H9 (cell line): ENCODE results near the gene RIPK4. TPM values are rescaled to one million over a fixed set of nuclear protein-coding genes. Genes with fewer than 3 reads are reported as not detected.

Source experiments
- DNase-seq: peaks from one replicate; pipeline ENCODE4 v3.0.0-alpha.2; 2017
- H2AFZ ChIP-seq: one replicate; pipeline ENCODE4 v1.6.1; 2013; ENCODE audit warnings: mild to moderate bottlenecking, low read length, control low read depth, moderate library complexity
- H2AK5ac ChIP-seq: 2 replicates; pipeline ENCODE4 v1.6.1; 2013; ENCODE audit warnings: low read length, control low read depth, mixed read lengths; ENCODE audit not compliant: insufficient read length
- H2BK120ac ChIP-seq: one replicate; pipeline ENCODE4 v1.6.1; 2013; ENCODE audit warnings: low read depth, mild to moderate bottlenecking, low read length, control low read depth, inconsistent platforms; ENCODE audit not compliant: poor library complexity, severe bottlenecking
- H2BK12ac ChIP-seq: 2 replicates; pipeline ENCODE4 v1.6.1; 2013; ENCODE audit warnings: low read length, control low read depth, mixed read lengths, low read depth; ENCODE audit not compliant: insufficient read length
- H2BK15ac ChIP-seq: 2 replicates; pipeline ENCODE4 v1.6.1; 2013; ENCODE audit warnings: low read depth, low read length, control low read depth
- H2BK20ac ChIP-seq: one replicate; pipeline ENCODE4 v1.6.1; 2013; ENCODE audit warnings: low read depth, mild to moderate bottlenecking, low read length, control low read depth, inconsistent platforms; ENCODE audit not compliant: poor library complexity, severe bottlenecking
- H2BK5ac ChIP-seq: 2 replicates; pipeline ENCODE4 v1.6.1; 2013; ENCODE audit warnings: low read length, control low read depth, mixed read lengths; ENCODE audit not compliant: insufficient read length
- H3K14ac ChIP-seq: 2 replicates; pipeline ENCODE4 v1.6.1; 2013; ENCODE audit warnings: low read length, control low read depth; ENCODE audit not compliant: insufficient read depth
- H3K18ac ChIP-seq: 2 replicates; pipeline ENCODE4 v1.6.1; 2013; ENCODE audit warnings: low read depth, mild to moderate bottlenecking, mixed read lengths, low read length, control low read depth; ENCODE audit not compliant: insufficient read length
- H3K23ac ChIP-seq: 2 replicates; pipeline ENCODE4 v1.6.1; 2013; ENCODE audit warnings: low read length, control low read depth, mixed read lengths, low read depth; ENCODE audit not compliant: insufficient read length
- H3K23me2 ChIP-seq: 2 replicates; pipeline ENCODE4 v1.6.1; 2013; ENCODE audit warnings: low read depth, mild to moderate bottlenecking, mixed read lengths, low read length, control low read depth; ENCODE audit not compliant: insufficient read length, poor library complexity, severe bottlenecking
- H3K27ac ChIP-seq: 2 replicates; pipeline ENCODE4 v1.5.1; 2013; ENCODE audit warnings: low read length, control low read depth, mixed read lengths, low read depth; ENCODE audit not compliant: insufficient read length
- H3K27me3 ChIP-seq: 2 replicates; pipeline ENCODE4 v1.6.1; 2013; ENCODE audit warnings: low read length, control low read depth, inconsistent platforms; ENCODE audit not compliant: insufficient read depth
- H3K4ac ChIP-seq: 2 replicates; pipeline ENCODE4 v1.6.1; 2013; ENCODE audit warnings: low read depth, mild to moderate bottlenecking, control low read depth, inconsistent platforms, low read length, moderate library complexity
- H3K4me1 ChIP-seq: 2 replicates; pipeline ENCODE4 v1.6.1; 2013; ENCODE audit warnings: low read length, control low read depth, inconsistent platforms; ENCODE audit not compliant: insufficient read depth
- H3K4me2 ChIP-seq: 2 replicates; pipeline ENCODE4 v1.6.1; 2013; ENCODE audit warnings: low read length, control low read depth, mixed read lengths; ENCODE audit not compliant: insufficient read length, insufficient read depth
- H3K56ac ChIP-seq: 2 replicates; pipeline ENCODE4 v1.6.1; 2013; ENCODE audit warnings: low read depth, mild to moderate bottlenecking, mixed read lengths, low read length, control low read depth; ENCODE audit not compliant: insufficient read length
- H3K79me1 ChIP-seq: 2 replicates; pipeline ENCODE4 v1.6.1; 2013; ENCODE audit warnings: low read depth, mild to moderate bottlenecking, moderate library complexity, low read length, control low read depth, inconsistent platforms; ENCODE audit not compliant: insufficient read depth, poor library complexity, severe bottlenecking
- H3K79me2 ChIP-seq: 2 replicates; pipeline ENCODE4 v1.6.1; 2013; ENCODE audit warnings: low read length, control low read depth, inconsistent platforms; ENCODE audit not compliant: insufficient read depth
- H3K9ac ChIP-seq: 2 replicates; pipeline ENCODE4 v1.6.1; 2013; ENCODE audit warnings: low read length, control low read depth, mixed read lengths; ENCODE audit not compliant: insufficient read length; ENCODE audit errors: extremely low read depth
- H3K9me3 ChIP-seq: one replicate; pipeline ENCODE4 v1.6.1; 2013; ENCODE audit warnings: low read depth, low read length, inconsistent platforms; ENCODE audit not compliant: control insufficient read depth
- H3T11ph ChIP-seq: one replicate; pipeline ENCODE4 v1.6.1; 2013; ENCODE audit warnings: mild to moderate bottlenecking, low read length, control low read depth, inconsistent platforms
- H4K20me1 ChIP-seq: one replicate; pipeline ENCODE4 v1.6.1; 2013; ENCODE audit not compliant: control insufficient read depth, insufficient read length, insufficient read depth
- H4K5ac ChIP-seq: 2 replicates; pipeline ENCODE4 v1.6.1; 2013; ENCODE audit warnings: low read depth, mild to moderate bottlenecking, mixed read lengths, low read length, control low read depth; ENCODE audit not compliant: insufficient read length
- H4K8ac ChIP-seq: replicated peaks from 2 replicates; pipeline ENCODE4 v1.6.1; 2013; ENCODE audit warnings: low read length, control low read depth, mixed read lengths, low read depth; ENCODE audit not compliant: insufficient read length
- H4K91ac ChIP-seq: 2 replicates; pipeline ENCODE4 v1.6.1; 2013; ENCODE audit warnings: low read depth, mild to moderate bottlenecking, moderate library complexity, mixed read lengths, low read length, control low read depth; ENCODE audit not compliant: insufficient read length
- H3K27ac Mint-ChIP-seq, 3 experiments: 2 replicates in 2 of 3; 3 replicates in 1 of 3; pipeline ENCODE4 v1.8.0; 2020 to 2021; ENCODE audit warnings: mixed read lengths in 3 of 3, mild to moderate bottlenecking in 1 of 3, moderate library complexity in 1 of 3
- H3K27me3 Mint-ChIP-seq: 2 replicates; pipeline ENCODE4 v1.8.0; 2021; ENCODE audit warnings: low read depth, mild to moderate bottlenecking, moderate library complexity, mixed read lengths
- H3K36me3 Mint-ChIP-seq, 3 experiments: 2 replicates in 2 of 3; 3 replicates in 1 of 3; pipeline ENCODE4 v1.8.0; 2020 to 2021; ENCODE audit warnings: low read depth in 3 of 3, mixed read lengths in 3 of 3; ENCODE audit not compliant: insufficient read depth in 1 of 3
- H3K4me1 Mint-ChIP-seq, 2 experiments: 2 replicates each; pipeline ENCODE4 v1.8.0; 2020; ENCODE audit warnings: mixed read lengths in 2 of 2
- H3K4me3 Mint-ChIP-seq, 2 experiments: 2 replicates in 1 of 2; 3 replicates in 1 of 2; pipeline ENCODE4 v1.8.0; 2020 to 2021; ENCODE audit warnings: mild to moderate bottlenecking in 2 of 2, mixed read lengths in 2 of 2, moderate library complexity in 1 of 2
- H3K9me3 Mint-ChIP-seq, 2 experiments: 2 replicates in 1 of 2; 3 replicates in 1 of 2; pipeline ENCODE4 v1.8.0; 2020; ENCODE audit warnings: mild to moderate bottlenecking in 2 of 2, mixed read lengths in 2 of 2, moderate library complexity in 1 of 2
- WGBS: extraction: QIAGEN DNeasy Blood & Tissue Kit; methylation state at CpG from one replicate; pipeline ENCODE4 v1.1.7; 2013; ENCODE audit warnings: missing lambda C conversion rate, low lambda C conversion rate, mixed read lengths; ENCODE audit not compliant: insufficient read length; ENCODE audit errors: extremely low coverage; 5-methylcytosine and 5-hydroxymethylcytosine counted together
- total RNA-seq: library from RNA; stranded (reverse); gene quantifications from 2 replicates; pipeline ENCODE4 v1.2.1, GENCODE V29; 2021
- TF ChIP-seq, protein P1 (sequence below): fragments of 200-600 bp; sonication (generic); conservative IDR thresholded peaks from 3 replicates; pipeline ENCODE4 v1.8.0; 2021; ENCODE audit warnings: antibody characterized with exemption, mild to moderate bottlenecking

Gene RIPK4
- total RNA-seq, 1 experiment from 2014 or later = 2.9 TPM

DNA sequence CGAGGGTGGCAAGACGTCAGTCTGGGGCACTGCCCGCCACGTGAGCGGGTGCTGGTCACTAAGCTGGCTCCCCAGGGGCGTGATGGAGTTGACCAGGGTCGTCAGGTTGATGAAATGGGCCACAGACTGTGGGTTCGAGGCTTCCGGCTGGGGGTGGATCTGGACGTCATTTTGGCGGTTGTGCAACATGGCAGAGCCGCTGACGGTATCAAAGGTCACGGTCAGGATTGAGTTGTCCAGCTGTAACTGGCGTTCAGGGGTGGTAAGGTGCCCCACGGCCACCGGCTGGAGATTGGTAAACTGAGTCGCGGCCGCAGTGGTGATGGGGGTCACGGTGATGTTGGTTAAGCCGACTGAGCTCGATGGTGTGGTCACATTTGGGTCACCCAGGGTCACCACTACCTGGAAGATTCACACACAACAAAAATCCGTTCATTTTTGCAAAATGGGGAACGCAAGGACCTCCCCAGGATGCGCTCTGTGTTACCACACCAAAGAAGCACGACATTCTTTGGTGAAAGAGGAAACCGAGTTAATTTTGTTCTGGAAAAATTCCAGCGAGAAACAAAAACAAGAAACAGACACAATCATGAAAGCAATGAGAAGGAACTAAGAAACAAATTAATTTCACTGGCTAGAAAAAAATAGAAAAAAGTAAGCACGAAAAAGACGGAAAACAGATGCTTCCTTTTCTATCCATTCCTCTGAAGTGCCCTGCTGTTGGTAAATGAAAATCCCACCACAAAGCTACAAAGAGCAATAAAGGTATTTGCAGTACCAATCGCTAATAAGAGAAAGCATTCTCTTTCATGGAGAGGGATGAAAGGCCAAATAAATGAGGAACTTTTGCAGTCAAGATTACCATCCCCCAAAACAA, 34.7 kb upstream of the RIPK4 start:
- H2AFZ ChIP-seq = no peak overlapping the region
- no peak for DNase-seq
- no peaks in the 10 kb centered on the region for H3K4me1 ChIP-seq
- H3K14ac ChIP-seq = no peak overlapping the region
- H4K5ac ChIP-seq = no peak overlapping the region
- H3K23me2 ChIP-seq = no peaks in the 10 kb centered on the region
- H4K8ac ChIP-seq = no peak overlapping the region
- TF ChIP-seq, protein P1, sequence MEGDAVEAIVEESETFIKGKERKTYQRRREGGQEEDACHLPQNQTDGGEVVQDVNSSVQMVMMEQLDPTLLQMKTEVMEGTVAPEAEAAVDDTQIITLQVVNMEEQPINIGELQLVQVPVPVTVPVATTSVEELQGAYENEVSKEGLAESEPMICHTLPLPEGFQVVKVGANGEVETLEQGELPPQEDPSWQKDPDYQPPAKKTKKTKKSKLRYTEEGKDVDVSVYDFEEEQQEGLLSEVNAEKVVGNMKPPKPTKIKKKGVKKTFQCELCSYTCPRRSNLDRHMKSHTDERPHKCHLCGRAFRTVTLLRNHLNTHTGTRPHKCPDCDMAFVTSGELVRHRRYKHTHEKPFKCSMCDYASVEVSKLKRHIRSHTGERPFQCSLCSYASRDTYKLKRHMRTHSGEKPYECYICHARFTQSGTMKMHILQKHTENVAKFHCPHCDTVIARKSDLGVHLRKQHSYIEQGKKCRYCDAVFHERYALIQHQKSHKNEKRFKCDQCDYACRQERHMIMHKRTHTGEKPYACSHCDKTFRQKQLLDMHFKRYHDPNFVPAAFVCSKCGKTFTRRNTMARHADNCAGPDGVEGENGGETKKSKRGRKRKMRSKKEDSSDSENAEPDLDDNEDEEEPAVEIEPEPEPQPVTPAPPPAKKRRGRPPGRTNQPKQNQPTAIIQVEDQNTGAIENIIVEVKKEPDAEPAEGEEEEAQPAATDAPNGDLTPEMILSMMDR = no peak
- no peak overlapping the region for H2BK12ac ChIP-seq
- Mint-ChIP-seq H3K4me1 (peaks cover 0 to 1% of the 10 kb centered on the region in 2 experiments; a peak in 2 of 4 replicates), H3K36me3 (peaks cover 11 to 52% (median 45%) of the 10 kb centered on the region in 3 experiments), H3K27me3 (no peaks in the 10 kb centered on the region), H3K9me3 (peaks cover 2 to 7% of the 10 kb centered on the region in 2 experiments; a peak in 4 of 5 replicates), H3K4me3 (no peak overlapping the region), H3K27ac (no peak overlapping the region)
- no peak overlapping the region for H2BK120ac ChIP-seq
- H3K9me3 ChIP-seq = no peaks in the 10 kb centered on the region
- no peak overlapping the region for H3K9ac ChIP-seq
- H3K56ac ChIP-seq = no peak overlapping the region
- no peaks in the 10 kb centered on the region for H3K79me1 ChIP-seq
- H2BK20ac ChIP-seq = no peak overlapping the region
- H2BK15ac ChIP-seq = no peak overlapping the region
- no peak overlapping the region for H2BK5ac ChIP-seq
- H3K27ac ChIP-seq = no peak overlapping the region
- no peak overlapping the region for H3K4ac ChIP-seq
- no peak overlapping the region for H3K4me2 ChIP-seq
- no peaks in the 10 kb centered on the region for H3K27me3 ChIP-seq
- no peaks in the 10 kb centered on the region for H4K20me1 ChIP-seq
- H3K18ac ChIP-seq = no peak overlapping the region
- H3T11ph ChIP-seq = no peak overlapping the region
- 0 out of 2 replicates have a peak, but pooled peaks cover 2% of the 10 kb centered on the region for H3K79me2 ChIP-seq
- H3K23ac ChIP-seq = no peak overlapping the region
- H4K91ac ChIP-seq = no peak overlapping the region
- WGBS = no CpG with 5 or more reads among the region's 32 CpGs
- H2AK5ac ChIP-seq = no peak overlapping the region
